Activated CD8-positive, alpha-beta memory T cell treated with anti-CD3 and anti-CD28 coated beads, Interleukin-2, amount 10 ng/mL, durations not matched to agents 7 days and 5 days (primary cell): Measurements from ENCODE around the gene SLC35G1. TPM values are rescaled to one million over a fixed set of nuclear protein-coding genes. Genes with fewer than 3 reads are reported as not detected.

ENCODE experiments used
- ATAC-seq: fragments of 150-1000 bp; cut with Tn5 transposase; one replicate; pipeline ENCODE4 v1.10.0; 2021; ENCODE audit warnings: moderate library complexity
- CTCF ChIA-PET: fragments of 350-600 bp; sonication (Branson Sonifier 250); formaldehyde crosslinking; loops from one replicate; lab custom pipeline; 2021; ENCODE audit warnings: antibody characterized with exemption; lab: Charles Lee
- DNase-seq: peaks from one replicate; pipeline ENCODE4 v3.0.0-alpha.2; 2020
- H3K27ac Mint-ChIP-seq: one replicate; pipeline ENCODE4 v1.8.0; 2021; ENCODE audit warnings: mild to moderate bottlenecking, mixed read lengths
- H3K27me3 Mint-ChIP-seq: one replicate; pipeline ENCODE4 v1.8.0; 2021; ENCODE audit warnings: mixed read lengths
- H3K36me3 Mint-ChIP-seq: one replicate; pipeline ENCODE4 v1.8.0; 2021; ENCODE audit warnings: mild to moderate bottlenecking, mixed read lengths
- H3K4me1 Mint-ChIP-seq: one replicate; pipeline ENCODE4 v1.8.0; 2021; ENCODE audit warnings: mixed read lengths
- H3K4me3 Mint-ChIP-seq: one replicate; pipeline ENCODE4 v1.8.0; 2021; ENCODE audit warnings: mild to moderate bottlenecking, moderate library complexity, mixed read lengths
- H3K9me3 Mint-ChIP-seq: one replicate; pipeline ENCODE4 v1.8.0; 2022; ENCODE audit warnings: low read depth, mixed read lengths
- total RNA-seq, 2 experiments: library from RNA; stranded (reverse); gene quantifications; one replicate each; pipeline ENCODE4 v1.2.3, GENCODE V29; 2021

The SLC35G1 gene
- total RNA-seq, 2 experiments from 2014 or later = 4.1 to 6.1 TPM

- H3K4me1 Mint-ChIP-seq = no peaks in the 10 kb centered on the region
- no peak overlapping the region for H3K27ac Mint-ChIP-seq
- no peak overlapping the region for H3K4me3 Mint-ChIP-seq
- H3K9me3 Mint-ChIP-seq = no peaks in the 10 kb centered on the region
- CTCF ChIA-PET = no interaction called here
- DNase-seq (no peak), ATAC-seq (no peak)
- peaks cover 30% of the 10 kb centered on the region for H3K27me3 Mint-ChIP-seq
- H3K36me3 Mint-ChIP-seq = no peaks in the 10 kb centered on the region
Observed at GRCh38 chr10:93867525-93867924, 26.3 kb upstream of the SLC35G1 start.

GRCh38 chr10:93871671-93872204, 22.0 kb upstream of the SLC35G1 start:
- no peak overlapping the region for H3K4me3 Mint-ChIP-seq
- CTCF ChIA-PET = no interaction called here
- no peaks in the 10 kb centered on the region for H3K4me1 Mint-ChIP-seq
- peaks cover 50% of the 10 kb centered on the region for H3K27me3 Mint-ChIP-seq
- no peak overlapping the region for H3K27ac Mint-ChIP-seq
- H3K9me3 Mint-ChIP-seq = no peaks in the 10 kb centered on the region
- DNase-seq (no peak), ATAC-seq (no peak)
- H3K36me3 Mint-ChIP-seq = no peaks in the 10 kb centered on the region

GRCh38 chr10:93872375-93873158, 21.2 kb upstream of the SLC35G1 start:
- H3K4me3 Mint-ChIP-seq = no peak overlapping the region
- no peaks in the 10 kb centered on the region for H3K36me3 Mint-ChIP-seq
- peaks cover 43% of the 10 kb centered on the region for H3K27me3 Mint-ChIP-seq
- DNase-seq (no peak), ATAC-seq (no peak)
- CTCF ChIA-PET = no interaction called here
- H3K27ac Mint-ChIP-seq = no peak overlapping the region
- no peaks in the 10 kb centered on the region for H3K9me3 Mint-ChIP-seq
- no peaks in the 10 kb centered on the region for H3K4me1 Mint-ChIP-seq

GRCh38 chr10:93873420-93874115, 20.2 kb upstream of the SLC35G1 start:
- no peak for ATAC-seq
- Mint-ChIP-seq H3K36me3 (no peaks in the 10 kb centered on the region), H3K27ac (no peak overlapping the region), H3K27me3 (peaks cover 35% of the 10 kb centered on the region), H3K9me3 (no peaks in the 10 kb centered on the region), H3K4me1 (no peaks in the 10 kb centered on the region), H3K4me3 (no peak overlapping the region)
- CTCF ChIA-PET = no interaction called here
- DNase-seq = no peak

- ATAC-seq (no peak), DNase-seq (no peak)
- Mint-ChIP-seq H3K4me3 (no peak overlapping the region), H3K4me1 (no peaks in the 10 kb centered on the region), H3K9me3 (no peaks in the 10 kb centered on the region), H3K27me3 (peaks cover 42% of the 10 kb centered on the region), H3K27ac (no peak overlapping the region), H3K36me3 (no peaks in the 10 kb centered on the region)
- CTCF ChIA-PET = no interaction called here
Observed at GRCh38 chr10:93874309-93875031, 19.3 kb upstream of the SLC35G1 start.

- Mint-ChIP-seq H3K36me3 (no peaks in the 10 kb centered on the region), H3K4me1 (no peaks in the 10 kb centered on the region), H3K27me3 (peaks cover 45% of the 10 kb centered on the region), H3K9me3 (no peaks in the 10 kb centered on the region), H3K4me3 (no peak overlapping the region), H3K27ac (no peak overlapping the region)
- DNase-seq (no peak), ATAC-seq (no peak)
- CTCF ChIA-PET = no interaction called here
Observed at GRCh38 chr10:93875032-93875358, 18.8 kb upstream of the SLC35G1 start.

- no peaks in the 10 kb centered on the region for H3K4me1 Mint-ChIP-seq
- H3K27ac Mint-ChIP-seq = no peak overlapping the region
- CTCF ChIA-PET = no interaction called here
- no peaks in the 10 kb centered on the region for H3K36me3 Mint-ChIP-seq
- H3K27me3 Mint-ChIP-seq = peaks cover 54% of the 10 kb centered on the region
- ATAC-seq = no peak
- no peak overlapping the region for H3K4me3 Mint-ChIP-seq
- H3K9me3 Mint-ChIP-seq = no peaks in the 10 kb centered on the region
- DNase-seq = no peak
Observed at GRCh38 chr10:93876381-93876780, 17.4 kb upstream of the SLC35G1 start.

GRCh38 chr10:93879273-93879672, 14.5 kb upstream of the SLC35G1 start:
- CTCF ChIA-PET = no interaction called here
- H3K27me3 Mint-ChIP-seq = peaks cover 60% of the 10 kb centered on the region
- no peaks in the 10 kb centered on the region for H3K36me3 Mint-ChIP-seq
- no peaks in the 10 kb centered on the region for H3K9me3 Mint-ChIP-seq
- no peak for DNase-seq
- ATAC-seq = no peak
- no peak overlapping the region for H3K4me3 Mint-ChIP-seq
- H3K27ac Mint-ChIP-seq = no peak overlapping the region
- no peaks in the 10 kb centered on the region for H3K4me1 Mint-ChIP-seq

GRCh38 chr10:93894516-93895378, 969 bp downstream of the SLC35G1 start:
- no peak for DNase-seq
- Mint-ChIP-seq H3K27ac (peak overlapping the region; percentile 71), H3K9me3 (no peaks in the 10 kb centered on the region), H3K27me3 (peaks cover 10% of the 10 kb centered on the region), H3K36me3 (peaks cover 7% of the 10 kb centered on the region), H3K4me3 (peak overlapping the region; percentile 78), H3K4me1 (peaks cover 40% of the 10 kb centered on the region)
- CTCF ChIA-PET = interaction anchor here (1.3 to 1.6 kb wide), 3 partner anchors 13 to 80 kb away, joined by 4 read pairs; no protein-coding TSS in a partner anchor
- ATAC-seq = no peak

GRCh38 chr10:93897070-93897780, 3.4 kb downstream of the SLC35G1 start:
- Mint-ChIP-seq H3K36me3 (peaks cover 13% of the 10 kb centered on the region), H3K4me3 (no peak overlapping the region), H3K27ac (no peak overlapping the region), H3K4me1 (peaks cover 41% of the 10 kb centered on the region), H3K27me3 (no peaks in the 10 kb centered on the region), H3K9me3 (no peaks in the 10 kb centered on the region)
- ATAC-seq = no peak
- CTCF ChIA-PET = no interaction called here
- no peak for DNase-seq

GRCh38 chr10:93899109-93899508, 5.3 kb downstream of the SLC35G1 start:
- Mint-ChIP-seq H3K9me3 (no peaks in the 10 kb centered on the region), H3K27ac (no peak overlapping the region), H3K27me3 (no peaks in the 10 kb centered on the region), H3K4me3 (no peak overlapping the region), H3K36me3 (peaks cover 13% of the 10 kb centered on the region), H3K4me1 (peaks cover 33% of the 10 kb centered on the region)
- DNase-seq (no peak), ATAC-seq (no peak)
- CTCF ChIA-PET = no interaction called here

- Mint-ChIP-seq H3K4me1 (peaks cover 1% of the 10 kb centered on the region), H3K36me3 (peaks cover 14% of the 10 kb centered on the region), H3K4me3 (no peak overlapping the region), H3K9me3 (no peaks in the 10 kb centered on the region), H3K27ac (no peak overlapping the region), H3K27me3 (no peaks in the 10 kb centered on the region)
- DNase-seq = no peak
- ATAC-seq = no peak
- CTCF ChIA-PET = interaction anchor here (1.4 kb wide), 1 partner anchor 14 kb away, joined by 8 read pairs; no protein-coding TSS in a partner anchor
Observed at GRCh38 chr10:93903051-93903450, 9.3 kb downstream of the SLC35G1 start.
